Lung (tissue), 12 donors: Measurements from ENCODE around the gene RCAN3. TPM values are rescaled to one million over a fixed set of nuclear protein-coding genes. Genes with fewer than 3 reads are reported as not detected.
A peak's percentile ranks its signal among the peaks of the same experiment; 100 is the strongest.

ENCODE experiments used
- ATAC-seq: fragments of 200-7000 bp; cut with Tn5 transposase; one replicate; pipeline ENCODE4 v1.9.1; 2020; ENCODE audit warnings: moderate number of reproducible peaks; ENCODE audit not compliant: insufficient read depth, low FRiP score
- DNase-seq, 3 donors: peaks; one replicate each; pipeline ENCODE4 v3.0.0-alpha.2; 2013 to 2017
- H3K27ac ChIP-seq, 2 donors: one replicate each; pipeline ENCODE4 v1.5.1; 2013; ENCODE audit warnings: mild to moderate bottlenecking in 2 of 2, moderate library complexity in 2 of 2, control low read depth in 1 of 2, inconsistent platforms in 1 of 2, low read depth in 1 of 2, low read length in 1 of 2
- H3K27me3 ChIP-seq, 3 donors: one replicate each; pipeline ENCODE4 v1.5.1; 2013; ENCODE audit warnings: low read length in 2 of 3; ENCODE audit not compliant: control insufficient read depth in 3 of 3, insufficient read depth in 3 of 3
- H3K36me3 ChIP-seq, 4 donors: one replicate each; pipeline ENCODE4 v1.5.1; 2013; ENCODE audit warnings: low read length in 4 of 4, mild to moderate bottlenecking in 1 of 4, moderate library complexity in 1 of 4; ENCODE audit not compliant: control insufficient read depth in 4 of 4, insufficient read depth in 4 of 4
- H3K4me1 ChIP-seq, 5 donors: one replicate each; pipeline ENCODE4 v1.5.1; 2013; ENCODE audit warnings: low read length in 5 of 5, mild to moderate bottlenecking in 2 of 5, moderate library complexity in 1 of 5; ENCODE audit not compliant: control insufficient read depth in 5 of 5, insufficient read depth in 5 of 5
- H3K4me3 ChIP-seq: one replicate; pipeline ENCODE4 v1.5.1; 2013; ENCODE audit warnings: mild to moderate bottlenecking, control low read depth, moderate library complexity
- H3K9ac ChIP-seq, 2 donors: one replicate each; pipeline ENCODE4 v1.5.1; 2013; ENCODE audit warnings: low read length in 2 of 2, control low read depth in 1 of 2; ENCODE audit not compliant: insufficient read depth in 1 of 2
- H3K9me3 ChIP-seq, 4 donors: one replicate each; pipeline ENCODE4 v1.5.1; 2013; ENCODE audit warnings: low read length in 3 of 4, mild to moderate bottlenecking in 1 of 4, moderate library complexity in 1 of 4; ENCODE audit not compliant: control insufficient read depth in 4 of 4, insufficient read depth in 3 of 4
- WGBS, 2 donors: extraction: QIAGEN DNeasy Blood & Tissue Kit; methylation state at CpG; one replicate each; pipeline ENCODE4 v1.1.7; 2013; 5-methylcytosine and 5-hydroxymethylcytosine counted together
- polyA plus RNA-seq, 2 donors: library from polyadenylated mRNA; stranded (reverse); fragments of 200-250 nt; gene quantifications; one replicate each; pipeline ENCODE4 v1.2.1, GENCODE V29; 2013
- total RNA-seq, 2 donors: library from RNA; depleted of rRNA in 1 of 2; stranded (reverse); fragments of >200 nt in 1 of 2; gene quantifications; one replicate each; pipeline ENCODE4 v1.2.1, GENCODE V29; 2014 to 2021
- TF ChIP-seq, protein P1 (sequence below): IDR thresholded peaks from 2 replicates; pipeline ENCODE4 v1.5.1; 2012; ENCODE audit warnings: mild to moderate bottlenecking; ENCODE audit errors: control extremely low read depth, extremely low read depth
- donor health status: control.
- donor health status: control.
- donor health status: Bipolar disorder and iron deficiency.
- donor health status: healthy.
- donor health status: DM: yes; HTN: yes; CAD: no.

Gene RCAN3
- total and polyA plus RNA-seq, 4 donors, result 5.2 to 21.4 (median 12.8) TPM

- Histone ChIP-seq H3K36me3 (peaks cover 0 to 4% (median under 1%) of the 10 kb centered on the region in 4 donors), H3K4me1 (no peaks in the 10 kb centered on the region), H3K27me3 (no peaks in the 10 kb centered on the region), H3K9ac (no peak overlapping the region), H3K9me3 (no peaks in the 10 kb centered on the region), H3K27ac (no peak overlapping the region), H3K4me3 (no peak overlapping the region)
- WGBS, 2 donors, result 76 to 79% methylated on average over 15 of the region's 15 CpGs
- DNase-seq (no peak), ATAC-seq (no peak)
- TF ChIP-seq, protein P1, sequence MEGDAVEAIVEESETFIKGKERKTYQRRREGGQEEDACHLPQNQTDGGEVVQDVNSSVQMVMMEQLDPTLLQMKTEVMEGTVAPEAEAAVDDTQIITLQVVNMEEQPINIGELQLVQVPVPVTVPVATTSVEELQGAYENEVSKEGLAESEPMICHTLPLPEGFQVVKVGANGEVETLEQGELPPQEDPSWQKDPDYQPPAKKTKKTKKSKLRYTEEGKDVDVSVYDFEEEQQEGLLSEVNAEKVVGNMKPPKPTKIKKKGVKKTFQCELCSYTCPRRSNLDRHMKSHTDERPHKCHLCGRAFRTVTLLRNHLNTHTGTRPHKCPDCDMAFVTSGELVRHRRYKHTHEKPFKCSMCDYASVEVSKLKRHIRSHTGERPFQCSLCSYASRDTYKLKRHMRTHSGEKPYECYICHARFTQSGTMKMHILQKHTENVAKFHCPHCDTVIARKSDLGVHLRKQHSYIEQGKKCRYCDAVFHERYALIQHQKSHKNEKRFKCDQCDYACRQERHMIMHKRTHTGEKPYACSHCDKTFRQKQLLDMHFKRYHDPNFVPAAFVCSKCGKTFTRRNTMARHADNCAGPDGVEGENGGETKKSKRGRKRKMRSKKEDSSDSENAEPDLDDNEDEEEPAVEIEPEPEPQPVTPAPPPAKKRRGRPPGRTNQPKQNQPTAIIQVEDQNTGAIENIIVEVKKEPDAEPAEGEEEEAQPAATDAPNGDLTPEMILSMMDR, result no peak
These were observed 37.6 kb downstream of the RCAN3 start for GRCh38 chr1:24540051-24540905.

GRCh38 chr1:24540906-24541710, 38.5 kb downstream of the RCAN3 start:
- peak overlapping the region in 1 of 2 donors; percentile 70 for H3K27ac ChIP-seq
- H3K9ac ChIP-seq, result no peak overlapping the region
- peaks cover 0 to 4% (median 0%) of the 10 kb centered on the region in 4 donors for H3K36me3 ChIP-seq
- no peaks in the 10 kb centered on the region for H3K27me3 ChIP-seq
- H3K4me3 ChIP-seq, result no peak overlapping the region
- ATAC-seq (peak; percentile 49), DNase-seq (peak in 1 of 3 donors; percentile 52)
- H3K4me1 ChIP-seq, result no peaks in the 10 kb centered on the region
- TF ChIP-seq, protein P1, result no peak
- WGBS, 2 donors, result 40 to 46% methylated on average over 7 of the region's 7 CpGs
- no peaks in the 10 kb centered on the region for H3K9me3 ChIP-seq

GRCh38 chr1:24541711-24542346, 39.2 kb downstream of the RCAN3 start:
- TF ChIP-seq, protein P1, result peak; percentile 16
- ATAC-seq, result peak; percentile 51

More at GRCh38 chr1:24541711-24542346, 39.2 kb downstream of the RCAN3 start:
- no peak overlapping the region for H3K4me3 ChIP-seq
- H3K27ac ChIP-seq, result peak overlapping the region in 1 of 2 donors; percentile 70
- no peak for DNase-seq
- WGBS, 2 donors, result 55 to 64% methylated on average over 8 of the region's 8 CpGs
- H3K36me3 ChIP-seq, result peaks cover 0 to under 1% (median 0%) of the 10 kb centered on the region in 4 donors
- H3K9me3 ChIP-seq, result no peaks in the 10 kb centered on the region
- H3K4me1 ChIP-seq, result no peaks in the 10 kb centered on the region
- no peaks in the 10 kb centered on the region for H3K27me3 ChIP-seq
- H3K9ac ChIP-seq, result no peak overlapping the region
